H1 (cell line): ENCODE data around the gene RARA. TPM values are rescaled to one million over a fixed set of nuclear protein-coding genes. Genes with fewer than 3 reads are reported as not detected.

Source experiments
- KDM4A ChIP-seq: IDR thresholded peaks from one replicate; pipeline ENCODE4 v1.7.1; 2012; ENCODE audit warnings: low read depth, mild to moderate bottlenecking, moderate library complexity, low read length, inconsistent platforms; ENCODE audit not compliant: severe bottlenecking
- RNF2 ChIP-seq: fragments of 200-900, 300-1000 bp; sonication (generic); IDR thresholded peaks from 2 replicates; pipeline ENCODE4 v1.7.1; 2016; ENCODE audit warnings: borderline replicate concordance, low read depth, mild to moderate bottlenecking, antibody characterized with exemption, low read length; ENCODE audit not compliant: poor library complexity, severe bottlenecking; ENCODE audit errors: missing control alignments
- SP2 ChIP-seq: IDR thresholded peaks from 2 replicates; pipeline ENCODE4 v1.6.1; 2012; ENCODE audit warnings: mild to moderate bottlenecking, low read length, inconsistent platforms
- polyA plus RNA-seq, 7 experiments: library from polyadenylated mRNA; depleted of rRNA in 3 of 7; stranded (reverse) in 5 of 7; unstranded in 2 of 7; fragments of >200 nt in 5 of 7; fragments of 200-250 nt in 2 of 7; gene quantifications; 1 replicate in 5 of 7; 2 replicates in 1 of 7; 4 replicates in 1 of 7; pipeline versions ENCODE4 v1.2.1 to v1.2.3, GENCODE V29; 2011 to 2013; ENCODE audit warnings: missing spikeins in 2 of 7, mixed read lengths in 2 of 7
- total RNA-seq: library from RNA; stranded (reverse); fragmentation: NEBNext Ultra II Directional; extraction: Animal tissue kit (Norgen Biotek cat#: 25700); gene quantifications from 2 replicates; pipeline ENCODE4 v1.2.1, GENCODE V29; 2021

The RARA gene
- total and polyA plus RNA-seq, 2 of the 8 experiments (the other 6 are each of a cell fraction or from before 2014, with no cell fraction given): 4.4 to 16.5 TPM

DNA sequence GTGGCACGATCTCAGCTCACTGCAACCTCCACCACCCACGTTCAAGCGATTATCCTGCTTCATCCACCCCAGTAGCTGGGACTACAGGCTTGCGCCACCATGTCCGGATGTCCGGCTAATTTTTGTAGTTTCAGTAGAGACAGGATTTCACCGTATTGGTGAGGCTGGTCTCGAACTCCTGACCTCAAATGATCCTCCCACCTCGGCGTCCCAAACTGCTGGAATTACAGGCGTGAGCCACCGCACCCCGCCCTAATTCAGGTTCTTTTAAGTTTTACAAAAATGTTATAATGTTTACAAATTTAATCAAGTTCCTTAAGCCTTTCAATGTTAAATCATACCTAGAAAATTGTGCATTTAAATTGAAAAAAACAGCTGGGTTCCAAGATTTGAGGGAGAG lies 68.9 kb downstream of the RARA start (continued):
- TF ChIP-seq RNF2 (no peak), SP2 (no peak), KDM4A (no peak)
